GM19438 (cell line): Measurements from ENCODE around the gene ALPI.
"Not testable (repeated sequence)": the region's sequence is repeated elsewhere in the genome, so short reads cannot be mapped to it uniquely, and the experiment has no call there.

Experiments used
- ATAC-seq: cut with Tn5 transposase; IDR thresholded peaks from one replicate; pipeline ENCODE4 v1.9.1; 2021; ENCODE audit warnings: low read depth; ENCODE audit not compliant: unreplicated experiment

Gene ALPI

DNA sequence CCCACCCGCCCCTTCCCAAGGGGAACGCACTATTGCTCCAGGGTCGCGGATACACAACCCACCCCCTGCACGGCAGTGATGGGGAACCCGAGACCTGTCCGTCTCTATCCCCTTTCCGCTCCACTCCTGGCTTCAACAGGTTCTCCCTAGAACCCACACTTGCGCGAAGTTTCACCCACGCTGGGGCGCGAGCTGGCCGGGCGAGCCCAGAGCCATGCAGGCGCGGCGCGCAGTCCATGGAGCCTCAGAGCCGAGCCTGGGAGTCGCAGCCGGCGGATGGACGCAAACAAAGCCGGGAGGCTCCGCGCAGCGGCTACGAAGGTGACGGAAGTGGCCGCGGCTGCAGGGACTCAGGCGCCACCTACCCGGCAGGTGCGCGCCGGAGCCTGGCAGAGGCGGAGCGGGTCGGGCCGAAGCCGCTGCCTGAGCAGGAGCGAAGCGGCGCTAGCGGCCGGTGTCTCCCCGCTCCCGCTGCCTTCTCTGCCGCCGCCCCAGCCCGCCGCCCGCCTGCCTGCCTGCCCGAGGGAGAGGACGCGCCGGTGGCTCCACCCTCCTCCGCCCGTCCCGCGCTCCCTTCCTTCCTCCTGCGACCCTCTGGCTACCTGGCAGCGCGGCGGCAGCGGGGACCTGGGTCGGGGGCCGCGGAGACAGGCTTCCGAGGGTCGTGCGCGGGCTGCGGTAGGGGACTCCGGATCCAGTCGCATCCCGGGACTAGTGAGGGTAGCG lies 35.3 kb upstream of the ALPI start:
- ATAC-seq = no peak

DNA sequence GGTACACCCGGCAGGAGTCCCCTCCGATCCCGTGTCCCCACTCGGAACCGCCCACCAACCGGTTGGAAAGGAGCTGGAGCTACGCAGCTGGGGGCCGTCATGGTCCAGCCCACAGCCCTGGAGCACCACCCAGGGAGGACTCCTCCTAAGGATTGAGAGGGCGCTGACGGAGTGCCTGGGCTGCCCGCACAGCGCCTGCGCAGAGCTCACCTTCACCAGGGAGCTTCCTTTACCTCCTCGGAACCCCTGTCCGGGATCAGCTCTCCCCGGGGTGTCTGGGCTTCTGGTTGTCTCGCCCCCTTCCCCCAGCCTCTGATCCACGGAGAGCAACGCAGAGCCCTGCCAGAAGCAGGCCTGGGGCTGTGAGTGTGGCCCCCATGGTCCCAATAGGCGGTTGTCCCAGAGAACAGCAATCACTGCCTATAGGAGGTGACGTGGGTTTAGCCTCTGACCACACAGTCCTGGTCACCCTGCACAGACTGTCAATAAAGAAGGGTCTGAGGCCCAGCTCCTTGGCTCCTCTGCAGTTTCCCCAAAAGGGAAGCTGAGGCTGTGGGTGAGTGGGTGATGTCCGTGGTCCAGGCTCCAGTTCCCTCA lies 34.7 kb upstream of the ALPI start:
- ATAC-seq = no peak

DNA sequence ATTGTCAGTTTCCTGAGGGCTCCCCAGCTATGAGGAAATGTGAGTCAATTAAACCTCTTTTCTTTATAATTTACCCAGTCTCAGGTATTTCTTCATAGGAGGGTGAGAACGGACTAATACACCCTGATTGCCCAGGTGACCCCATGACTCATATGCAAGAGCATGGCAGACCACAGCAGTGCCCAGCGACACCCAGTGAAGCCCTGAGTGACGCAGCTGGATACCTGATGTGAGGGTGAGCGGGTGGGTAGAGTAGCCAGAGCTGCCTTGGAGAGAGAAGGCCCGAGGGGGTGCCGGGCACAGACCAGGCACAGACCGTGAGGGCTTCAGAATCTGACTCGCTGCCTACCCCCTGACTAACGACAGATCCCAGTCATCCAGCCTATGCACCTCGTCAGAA lies 33.9 kb upstream of the ALPI start:
- no peak for ATAC-seq

DNA sequence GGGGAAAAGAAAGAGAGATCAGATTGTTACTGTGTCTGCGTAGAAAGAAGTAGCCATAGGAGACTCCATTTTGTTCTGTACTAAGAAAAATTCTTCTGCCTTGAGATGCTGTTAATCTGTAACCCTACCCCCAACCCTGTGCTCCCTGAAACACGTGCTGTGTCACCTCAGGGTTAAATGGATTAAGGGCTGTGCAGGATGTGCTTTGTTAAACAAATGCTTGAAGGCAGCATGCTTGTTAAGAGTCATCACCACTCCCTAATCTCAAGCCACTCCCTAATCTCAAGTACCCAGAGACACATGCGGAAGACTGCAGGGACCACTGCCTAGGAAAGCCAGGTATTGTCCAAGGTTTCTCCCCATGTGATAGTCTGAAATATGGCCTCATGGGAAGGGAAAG lies 33.0 kb upstream of the ALPI start:
- not testable (repeated sequence) for ATAC-seq

GRCh38 chr2:232423407-232423806 lies 32.5 kb upstream of the ALPI start:
- ATAC-seq = not testable (repeated sequence)

DNA sequence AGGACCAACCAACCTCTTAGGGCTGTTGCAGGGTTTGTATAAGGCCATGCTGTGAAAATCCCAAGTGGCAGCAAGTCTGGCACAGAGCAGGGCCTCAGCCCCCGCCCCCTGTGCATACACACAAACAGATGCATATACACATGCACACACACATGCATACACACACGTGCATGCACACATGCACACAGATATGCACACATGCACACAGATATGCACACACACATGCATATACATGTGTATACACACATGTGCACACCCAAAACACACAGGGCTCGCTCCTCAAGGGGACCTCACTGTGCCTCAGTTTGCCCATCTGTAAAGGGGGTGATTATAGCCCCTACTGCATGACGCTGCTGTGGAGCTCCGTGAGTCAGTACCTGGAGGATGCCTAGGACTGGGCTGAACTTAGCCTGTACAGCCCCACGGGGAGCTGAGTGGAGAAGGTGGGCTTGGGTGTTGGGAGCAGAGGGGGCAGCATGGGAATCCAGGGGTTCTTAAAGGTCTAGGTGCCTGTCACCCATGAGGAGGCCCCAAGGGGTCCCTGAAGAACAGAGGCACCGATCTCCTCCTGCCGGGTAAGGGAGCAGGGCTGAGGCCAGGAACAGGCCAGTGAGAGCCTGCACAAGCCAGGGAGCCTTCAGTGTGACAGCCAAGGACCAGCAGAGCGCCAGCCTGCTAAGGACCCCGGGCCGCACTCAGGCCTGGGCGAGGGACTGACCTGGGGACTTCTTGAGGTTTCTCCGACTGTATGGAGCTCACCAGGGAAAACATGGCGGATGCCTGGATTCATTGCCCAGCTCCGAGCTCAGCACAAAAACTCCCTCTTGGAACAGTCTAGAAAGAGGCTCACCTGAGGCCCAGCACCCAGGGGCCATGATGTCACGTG lies 24.0 kb upstream of the ALPI start:
- ATAC-seq = no peak

- ATAC-seq = no peak
Observed at GRCh38 chr2:232432598-232433184, 23.3 kb upstream of the ALPI start.

GRCh38 chr2:232433622-232434021 lies 22.3 kb upstream of the ALPI start:
- not testable (repeated sequence) for ATAC-seq

GRCh38 chr2:232434091-232434490 lies 21.9 kb upstream of the ALPI start:
- ATAC-seq = no peak

DNA sequence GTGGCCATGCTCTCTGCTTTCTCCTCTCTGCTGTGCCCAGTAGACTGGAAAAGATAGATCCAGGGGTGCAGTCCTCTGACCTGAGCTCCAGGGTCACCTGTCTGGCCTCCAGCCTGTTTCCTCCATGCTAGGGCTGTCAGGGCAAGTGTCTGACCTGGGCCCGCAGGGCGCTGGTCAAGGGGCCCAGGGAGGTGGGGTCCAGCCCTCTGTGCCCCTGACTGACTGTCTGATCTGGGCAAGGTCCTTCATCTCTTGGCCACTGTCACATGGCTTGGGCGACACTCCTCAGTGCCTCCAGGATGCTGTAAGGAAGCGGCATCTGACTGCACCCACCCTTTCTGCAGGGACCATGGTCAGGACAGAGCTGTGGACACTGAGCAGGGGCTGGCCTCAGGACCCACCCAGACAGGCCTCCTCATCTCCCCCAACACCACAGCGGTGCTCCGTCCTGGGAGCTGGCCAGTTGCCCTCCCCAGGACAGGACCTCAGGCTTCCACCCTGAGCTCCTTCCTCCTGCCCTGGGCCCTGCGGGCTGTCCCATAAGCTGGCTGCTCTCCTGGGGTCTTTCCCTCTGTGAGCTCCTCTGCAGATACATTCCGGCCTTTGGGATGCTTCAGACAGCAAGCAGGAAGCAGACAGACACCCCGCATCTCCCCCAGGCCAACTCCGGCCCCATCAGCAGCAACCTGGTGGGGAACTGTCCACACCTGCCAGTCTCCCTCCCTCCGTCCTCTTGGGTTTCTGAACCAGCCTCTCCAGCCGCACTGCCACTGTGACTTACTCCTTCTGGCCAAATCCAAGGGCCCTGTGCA lies 21.2 kb upstream of the ALPI start:
- no peak for ATAC-seq

GRCh38 chr2:232435375-232435648 lies 20.6 kb upstream of the ALPI start:
- no peak for ATAC-seq

GRCh38 chr2:232435805-232436204 lies 20.1 kb upstream of the ALPI start:
- no peak for ATAC-seq

- ATAC-seq = no peak
Observed at GRCh38 chr2:232436381-232437194, 19.4 kb upstream of the ALPI start.

- no peak for ATAC-seq
Observed at GRCh38 chr2:232437195-232437571, 18.8 kb upstream of the ALPI start.

DNA sequence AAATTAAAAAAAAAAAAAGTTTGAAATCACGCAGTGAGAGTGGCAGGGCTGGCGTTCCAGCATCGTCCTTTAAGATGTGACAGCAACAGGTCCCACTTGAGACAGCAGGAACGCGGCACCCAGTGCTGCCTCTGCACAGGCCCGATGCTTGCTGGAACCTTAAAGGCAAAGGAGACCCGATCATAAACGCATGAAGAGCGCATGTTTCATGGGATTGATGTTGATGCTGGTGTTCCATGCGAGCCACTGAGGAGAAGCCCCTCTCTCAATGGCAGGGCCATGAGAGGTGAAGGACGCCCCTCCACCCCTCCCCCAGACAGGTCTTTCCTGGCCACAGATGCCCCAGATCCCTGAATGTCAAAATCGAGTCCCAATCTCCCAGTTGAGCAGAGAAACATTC lies 17.9 kb upstream of the ALPI start:
- no peak for ATAC-seq

DNA sequence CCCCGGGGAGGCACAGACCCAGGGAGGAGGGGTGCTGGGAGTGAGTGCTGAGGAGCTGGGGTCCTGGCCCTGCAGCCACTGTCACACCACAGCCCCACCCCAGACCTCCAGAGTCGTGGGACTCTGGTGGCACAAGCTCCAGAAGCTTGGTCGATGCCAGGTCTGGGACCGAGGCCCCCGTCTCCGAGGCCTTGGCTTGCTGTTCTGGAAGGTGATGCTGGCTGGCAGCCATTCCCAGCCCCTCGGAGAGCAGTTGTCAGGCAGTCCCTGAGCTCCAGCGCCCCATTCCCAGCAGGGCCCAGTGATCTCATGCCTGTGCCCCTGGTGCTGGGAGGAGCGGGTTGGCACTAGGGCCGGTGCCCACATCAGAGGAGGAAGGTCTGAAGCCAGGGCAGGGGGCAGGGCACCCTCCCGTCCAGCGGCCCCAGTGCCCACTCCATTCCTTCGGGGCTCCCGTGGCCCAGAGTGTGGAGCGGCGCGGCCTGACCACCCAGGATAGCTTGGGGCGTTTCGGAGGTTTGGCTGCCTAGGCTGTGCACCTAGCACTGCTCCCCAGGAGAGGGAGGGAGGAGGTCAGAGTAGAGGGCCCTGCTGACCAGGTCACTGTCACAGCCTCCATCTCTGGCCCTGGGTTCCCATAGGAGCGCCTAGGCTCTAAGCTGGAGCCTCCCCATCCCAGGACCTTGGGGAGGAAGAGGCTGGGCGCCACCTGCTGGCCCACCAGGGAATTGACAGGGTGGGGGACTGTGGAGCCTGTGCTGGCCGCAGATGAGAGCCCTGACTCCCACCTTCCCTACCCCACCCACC lies 16.8 kb upstream of the ALPI start:
- ATAC-seq = no peak

- no peak for ATAC-seq
Observed at GRCh38 chr2:232439758-232440135, 16.2 kb upstream of the ALPI start.

- peak; percentile 68 for ATAC-seq
Observed at GRCh38 chr2:232440220-232441018, 15.5 kb upstream of the ALPI start.
